Measurements from ENCODE around the gene ASS1. TPM values are rescaled to one million over a fixed set of nuclear protein-coding genes. Genes with fewer than 3 reads are reported as not detected.

Gene ASS1
- total and polyA plus RNA-seq, 2 of the 13 experiments (the other 11 are each of a cell fraction or from before 2014, with no cell fraction given), result 77.6 to 122 TPM

GRCh38 chr9:130499804-130500263, 55.1 kb downstream of the ASS1 start (continued):
- TF ChIP-seq ZNF781 (CRISPR knock-in tag; IDR thresholded peaks at IDR 0.05; ENCODE audit: borderline replicate concordance, not compliant biosample characterization) (peak; percentile 67), STAG1 (CRISPR knock-in tag; IDR thresholded peaks at IDR 0.05) (0 out of 2 replicates have a peak, but pooled peaks have one; percentile 21), HNRNPLL (IDR thresholded peaks at IDR 0.05; ENCODE audit: low read depth, low read length, poor library complexity, severe bottlenecking) (no peak), TERF1 (CRISPR knock-in tag; IDR thresholded peaks at IDR 0.05) (no peak), ZEB1 (IDR thresholded peaks at IDR 0.05; ENCODE audit: insufficient replicate concordance, low read depth) (no peak), KAT8 (CRISPR knock-in tag; IDR thresholded peaks at IDR 0.05) (peak; percentile 51), ZNF484 (CRISPR knock-in tag; IDR thresholded peaks at IDR 0.05; ENCODE audit: borderline replicate concordance, low read depth) (no peak), ZNF460 (CRISPR knock-in tag; IDR thresholded peaks at IDR 0.05; ENCODE audit: borderline replicate concordance) (no peak), TRAFD1 (CRISPR knock-in tag; IDR thresholded peaks at IDR 0.05; ENCODE audit: borderline replicate concordance) (no peak), ZBTB8A (CRISPR knock-in tag; IDR thresholded peaks at IDR 0.05; ENCODE audit: borderline replicate concordance, low read depth) (no peak), ZNF496 (CRISPR knock-in tag; IDR thresholded peaks at IDR 0.05; ENCODE audit: insufficient replicate concordance) (no peak), ZNF761 (CRISPR knock-in tag; conservative IDR thresholded peaks at IDR 0.05) (no peak), SP1 (IDR thresholded peaks at IDR 0.05) (no peak), SP1 (CRISPR knock-in tag; IDR thresholded peaks at IDR 0.05) (no peak), ELF3 (CRISPR knock-in tag; IDR thresholded peaks at IDR 0.05) (peak; percentile 57; the same call in 1 of the 2 replicates), HNRNPH1 (optimal IDR thresholded peaks at IDR 0.05; ENCODE audit: low read depth, low read length) (no peak), ZNF713 (CRISPR knock-in tag; IDR thresholded peaks at IDR 0.05) (no peak), ZBTB26 (CRISPR knock-in tag; IDR thresholded peaks at IDR 0.05; ENCODE audit: borderline replicate concordance) (no peak), REXO4 (CRISPR knock-in tag; IDR thresholded peaks at IDR 0.05; ENCODE audit: borderline replicate concordance) (no peak), KMT2A (CRISPR knock-in tag; IDR thresholded peaks at IDR 0.05) (no peak), HDAC6 (IDR thresholded peaks at IDR 0.05; ENCODE audit: low read depth, low read length) (no peak), ZNF768 (CRISPR knock-in tag; IDR thresholded peaks at IDR 0.05) (peak; percentile 82; the same call in 1 of the 2 replicates), MED1 (CRISPR knock-in tag; IDR thresholded peaks at IDR 0.05) (peak; percentile 76), MEF2D (CRISPR knock-in tag; IDR thresholded peaks at IDR 0.05) (peak; percentile 84)
- TF ChIP-seq, protein P1, sequence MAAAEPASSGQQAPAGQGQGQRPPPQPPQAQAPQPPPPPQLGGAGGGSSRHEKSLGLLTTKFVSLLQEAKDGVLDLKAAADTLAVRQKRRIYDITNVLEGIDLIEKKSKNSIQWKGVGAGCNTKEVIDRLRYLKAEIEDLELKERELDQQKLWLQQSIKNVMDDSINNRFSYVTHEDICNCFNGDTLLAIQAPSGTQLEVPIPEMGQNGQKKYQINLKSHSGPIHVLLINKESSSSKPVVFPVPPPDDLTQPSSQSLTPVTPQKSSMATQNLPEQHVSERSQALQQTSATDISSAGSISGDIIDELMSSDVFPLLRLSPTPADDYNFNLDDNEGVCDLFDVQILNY (CRISPR knock-in tag; conservative IDR thresholded peaks at IDR 0.05), result no peak
- TF ChIP-seq, protein P2, sequence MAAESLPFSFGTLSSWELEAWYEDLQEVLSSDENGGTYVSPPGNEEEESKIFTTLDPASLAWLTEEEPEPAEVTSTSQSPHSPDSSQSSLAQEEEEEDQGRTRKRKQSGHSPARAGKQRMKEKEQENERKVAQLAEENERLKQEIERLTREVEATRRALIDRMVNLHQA (CRISPR knock-in tag; IDR thresholded peaks at IDR 0.05), result no peak

All from HepG2 (cell line).